Endodermal cell (in vitro differentiated cells): Measurements from ENCODE around the gene PADI1. TPM values are rescaled to one million over a fixed set of nuclear protein-coding genes. Genes with fewer than 3 reads are reported as not detected.

Experiments used
- DNase-seq: peaks from one replicate; pipeline ENCODE4 v3.0.0-alpha.2; 2017
- H3K27ac ChIP-seq: 2 replicates; pipeline ENCODE4 v1.5.1; 2013; ENCODE audit warnings: mild to moderate bottlenecking, low read depth, low read length, moderate library complexity
- H3K27me3 ChIP-seq: 2 replicates; pipeline ENCODE4 v1.6.1; 2013; ENCODE audit warnings: mild to moderate bottlenecking, low read length, moderate library complexity; ENCODE audit not compliant: insufficient read depth, control insufficient read depth, poor library complexity, severe bottlenecking
- H3K36me3 ChIP-seq: 2 replicates; pipeline ENCODE4 v1.7.0; 2013; ENCODE audit warnings: mild to moderate bottlenecking, low read length, moderate library complexity; ENCODE audit not compliant: control insufficient read depth, insufficient read depth
- H3K4me1 ChIP-seq: one replicate; pipeline ENCODE4 v1.7.0; 2013; ENCODE audit warnings: low read length; ENCODE audit not compliant: control insufficient read depth, insufficient read depth
- H3K4me3 ChIP-seq: 2 replicates; pipeline ENCODE4 v1.5.1; 2013; ENCODE audit warnings: mild to moderate bottlenecking, low read length, moderate library complexity
- H3K9ac ChIP-seq: 2 replicates; pipeline ENCODE4 v1.6.1; 2013; ENCODE audit warnings: mild to moderate bottlenecking, low read length, moderate library complexity; ENCODE audit not compliant: poor library complexity, severe bottlenecking; ENCODE audit errors: extremely low read depth
- H3K9me3 ChIP-seq: 2 replicates; pipeline ENCODE4 v1.6.1; 2013; ENCODE audit warnings: mild to moderate bottlenecking, low read length, moderate library complexity; ENCODE audit not compliant: control insufficient read depth
- H3K27ac Mint-ChIP-seq: 2 replicates; pipeline ENCODE4 v1.8.0; 2020; ENCODE audit warnings: mixed read lengths
- H3K27me3 Mint-ChIP-seq: 2 replicates; pipeline ENCODE4 v1.8.0; 2021; ENCODE audit warnings: mild to moderate bottlenecking, mixed read lengths; ENCODE audit not compliant: insufficient read depth
- H3K36me3 Mint-ChIP-seq: 2 replicates; pipeline ENCODE4 v1.8.0; 2020; ENCODE audit warnings: low read depth, mixed read lengths
- H3K4me1 Mint-ChIP-seq: 2 replicates; pipeline ENCODE4 v1.8.0; 2020; ENCODE audit warnings: mixed read lengths
- H3K4me3 Mint-ChIP-seq: 2 replicates; pipeline ENCODE4 v1.8.0; 2020; ENCODE audit warnings: mild to moderate bottlenecking, moderate library complexity, mixed read lengths
- H3K9me3 Mint-ChIP-seq: 2 replicates; pipeline ENCODE4 v1.8.0; 2020; ENCODE audit warnings: mild to moderate bottlenecking, mixed read lengths
- WGBS, 2 experiments: methylation state at CpG; one replicate each; pipeline versions ENCODE4 v1.1.5 to v1.1.7; 2013; ENCODE audit warnings: missing lambda C conversion rate in 2 of 2, mixed read lengths in 1 of 2; ENCODE audit not compliant: insufficient coverage in 1 of 2, insufficient read length in 1 of 2; 5-methylcytosine and 5-hydroxymethylcytosine counted together
- total RNA-seq, 2 donors: library from RNA; stranded (reverse); fragmentation: NEBNext Ultra II Directional in 1 of 2; extraction: Animal tissue kit (Norgen Biotek cat#: 25700) in 1 of 2; gene quantifications; 2 replicates in 1 of 2; 3 replicates in 1 of 2; pipeline ENCODE4 v1.2.1, GENCODE V29; 2021
- TF ChIP-seq, protein P1 (sequence below): fragments of 200-600 bp; sonication (generic); conservative IDR thresholded peaks from 2 replicates; pipeline ENCODE4 v1.5.0; 2021; ENCODE audit warnings: antibody characterized with exemption, mild to moderate bottlenecking

PADI1 gene
- total RNA-seq, 2 donors from 2014 or later = 0.13 TPM; not detected in 1

DNA sequence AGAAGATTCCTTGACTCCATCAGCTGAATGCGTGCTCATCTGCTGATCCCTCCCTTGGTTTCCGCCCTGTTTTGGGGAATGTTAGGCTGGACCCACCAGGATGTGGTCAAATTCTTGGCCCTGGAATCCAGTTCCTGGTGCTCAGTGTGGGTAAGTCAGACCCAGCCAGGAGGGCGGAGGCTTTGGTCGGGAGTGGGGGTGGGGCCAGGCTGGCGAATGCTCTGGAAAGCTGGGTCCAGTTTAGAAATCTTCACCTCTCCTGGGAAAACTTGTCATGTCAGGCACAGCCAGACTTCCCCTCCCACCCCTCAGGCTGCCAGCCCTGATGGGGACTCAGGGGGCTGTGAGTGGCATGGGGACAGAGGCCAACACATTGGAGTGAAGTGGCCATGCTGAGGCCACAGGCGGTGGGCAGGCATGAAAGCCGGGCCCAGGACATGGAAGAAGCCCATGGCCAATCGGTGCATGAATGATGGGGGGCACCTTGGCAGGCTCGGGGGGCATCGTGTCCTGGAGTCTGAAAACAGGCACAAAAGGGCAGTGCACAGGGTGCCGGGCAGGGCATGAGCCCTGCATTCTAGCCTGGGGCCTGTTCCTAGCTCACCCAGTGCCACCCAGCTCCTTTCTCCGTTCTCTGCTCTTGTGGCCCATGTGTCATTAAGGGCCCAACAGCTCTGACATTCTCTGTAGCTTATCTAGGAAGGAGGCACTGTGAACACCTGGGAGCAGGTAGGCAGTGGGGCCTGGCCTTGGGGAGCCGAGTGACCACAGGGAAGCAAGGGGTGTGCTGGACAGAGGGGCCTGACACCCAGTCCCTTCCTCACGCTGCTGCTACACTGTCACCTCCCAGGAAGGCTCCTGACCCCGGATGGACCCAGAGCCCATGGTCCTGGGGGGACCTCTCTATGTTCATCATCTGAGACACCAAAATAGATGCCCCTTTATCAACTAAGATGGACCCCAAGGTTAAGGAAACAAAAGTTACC is 14.6 kb upstream of the PADI1 start:
- H3K4me1 ChIP-seq = no peaks in the 10 kb centered on the region
- peaks cover 13% of the 10 kb centered on the region for H3K9me3 ChIP-seq
- peak; percentile 65 for DNase-seq
- Mint-ChIP-seq H3K36me3 (no peaks in the 10 kb centered on the region), H3K9me3 (peaks cover 11% of the 10 kb centered on the region), H3K4me1 (peaks cover 2% of the 10 kb centered on the region), H3K4me3 (no peak overlapping the region), H3K27ac (no peak overlapping the region), H3K27me3 (peaks cover 10% of the 10 kb centered on the region)
- H3K27me3 ChIP-seq = no peaks in the 10 kb centered on the region
- no peaks in the 10 kb centered on the region for H3K36me3 ChIP-seq
- TF ChIP-seq, protein P1, sequence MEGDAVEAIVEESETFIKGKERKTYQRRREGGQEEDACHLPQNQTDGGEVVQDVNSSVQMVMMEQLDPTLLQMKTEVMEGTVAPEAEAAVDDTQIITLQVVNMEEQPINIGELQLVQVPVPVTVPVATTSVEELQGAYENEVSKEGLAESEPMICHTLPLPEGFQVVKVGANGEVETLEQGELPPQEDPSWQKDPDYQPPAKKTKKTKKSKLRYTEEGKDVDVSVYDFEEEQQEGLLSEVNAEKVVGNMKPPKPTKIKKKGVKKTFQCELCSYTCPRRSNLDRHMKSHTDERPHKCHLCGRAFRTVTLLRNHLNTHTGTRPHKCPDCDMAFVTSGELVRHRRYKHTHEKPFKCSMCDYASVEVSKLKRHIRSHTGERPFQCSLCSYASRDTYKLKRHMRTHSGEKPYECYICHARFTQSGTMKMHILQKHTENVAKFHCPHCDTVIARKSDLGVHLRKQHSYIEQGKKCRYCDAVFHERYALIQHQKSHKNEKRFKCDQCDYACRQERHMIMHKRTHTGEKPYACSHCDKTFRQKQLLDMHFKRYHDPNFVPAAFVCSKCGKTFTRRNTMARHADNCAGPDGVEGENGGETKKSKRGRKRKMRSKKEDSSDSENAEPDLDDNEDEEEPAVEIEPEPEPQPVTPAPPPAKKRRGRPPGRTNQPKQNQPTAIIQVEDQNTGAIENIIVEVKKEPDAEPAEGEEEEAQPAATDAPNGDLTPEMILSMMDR = no peak
- WGBS, 2 experiments = 82 to 88% methylated on average over 4 to 15 of the region's 15 CpGs
- H3K9ac ChIP-seq = no peak overlapping the region
- no peak overlapping the region for H3K27ac ChIP-seq
- no peak overlapping the region for H3K4me3 ChIP-seq

DNA sequence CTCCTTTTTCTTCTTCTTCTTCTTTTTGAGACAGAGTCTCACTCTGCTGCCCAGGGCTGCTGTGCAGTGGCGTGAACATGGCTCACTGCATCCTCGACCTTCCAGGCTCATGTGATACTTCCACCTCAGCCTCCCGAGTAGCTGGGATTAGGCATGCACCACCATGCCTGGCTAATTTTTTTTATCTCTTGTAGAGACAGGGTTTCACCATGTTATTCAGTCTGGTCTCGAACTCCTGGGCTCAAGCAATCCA is 13.0 kb upstream of the PADI1 start:
- Histone ChIP-seq H3K27me3 (no peaks in the 10 kb centered on the region), H3K4me3 (no peak overlapping the region), H3K4me1 (no peaks in the 10 kb centered on the region), H3K9ac (no peak overlapping the region), H3K36me3 (no peaks in the 10 kb centered on the region), H3K27ac (no peak overlapping the region), H3K9me3 (peaks cover 13% of the 10 kb centered on the region)
- Mint-ChIP-seq H3K36me3 (no peaks in the 10 kb centered on the region), H3K4me1 (peaks cover 2% of the 10 kb centered on the region), H3K27me3 (peaks cover 14% of the 10 kb centered on the region), H3K27ac (no peak overlapping the region), H3K4me3 (no peak overlapping the region), H3K9me3 (peaks cover 11% of the 10 kb centered on the region)
- TF ChIP-seq, protein P1 = no peak
- no peak for DNase-seq
- WGBS, 2 experiments = 88 to 96% methylated on average over 4 of the region's 4 CpGs

DNA sequence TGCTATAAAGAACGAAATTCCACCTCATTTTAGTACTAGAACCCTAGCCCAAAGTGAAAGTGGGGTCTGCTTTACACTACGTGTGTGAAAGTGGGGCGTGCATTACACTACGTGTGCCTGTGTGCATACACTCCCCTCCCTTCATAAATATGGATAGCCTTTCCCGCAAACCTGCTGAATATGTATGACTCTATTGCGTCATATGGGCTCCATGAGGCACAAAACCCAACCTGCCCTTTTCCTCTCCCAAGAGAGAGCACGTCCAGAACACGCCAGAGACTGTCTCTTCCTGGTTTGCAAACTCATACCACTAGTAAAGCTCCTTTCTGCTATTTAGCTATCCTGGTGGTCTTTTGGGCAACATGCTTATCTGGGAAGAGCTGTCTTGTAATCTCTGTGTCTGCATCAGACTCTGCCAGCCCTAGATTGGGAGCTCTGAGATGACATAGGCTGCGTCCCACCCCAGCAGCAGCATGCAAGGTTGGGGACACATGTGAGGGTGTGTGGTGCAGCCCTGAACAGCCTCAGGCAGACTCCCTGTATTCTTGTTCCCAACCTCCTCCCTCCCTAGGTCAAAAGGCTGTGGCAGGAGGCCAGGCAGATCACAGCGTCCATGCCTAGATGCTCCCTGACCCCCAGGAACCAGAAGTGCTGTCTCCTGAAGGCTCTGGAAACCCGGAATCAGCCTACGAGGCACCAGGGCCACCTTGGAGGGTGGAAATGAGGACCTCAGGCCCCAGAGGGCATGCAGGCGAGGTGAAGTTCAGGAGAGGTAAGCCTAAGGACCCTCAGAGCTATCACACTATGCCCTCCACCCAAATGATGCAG is 12.3 kb upstream of the PADI1 start:
- no peak overlapping the region for H3K4me3 ChIP-seq
- H3K9me3 ChIP-seq = peaks cover 13% of the 10 kb centered on the region
- H3K27ac ChIP-seq = peak overlapping the region; percentile 47
- DNase-seq = peak; percentile 38
- H3K9me3 Mint-ChIP-seq = peaks cover 11% of the 10 kb centered on the region
- H3K27me3 ChIP-seq = no peaks in the 10 kb centered on the region
- no peaks in the 10 kb centered on the region for H3K4me1 ChIP-seq
- H3K36me3 Mint-ChIP-seq = no peaks in the 10 kb centered on the region
- peaks cover 2% of the 10 kb centered on the region for H3K4me1 Mint-ChIP-seq
- no peak overlapping the region for H3K4me3 Mint-ChIP-seq
- H3K36me3 ChIP-seq = no peaks in the 10 kb centered on the region
- H3K27me3 Mint-ChIP-seq = peaks cover 14% of the 10 kb centered on the region
- H3K27ac Mint-ChIP-seq = peak overlapping the region; percentile 7
- 90 to 94% methylated on average over 10 to 13 of the region's 13 CpGs for WGBS, 2 experiments
- TF ChIP-seq, protein P1 = no peak
- H3K9ac ChIP-seq = no peak overlapping the region
